GM13977 (cell line): ENCODE measurements around the gene KLHDC10.
"Not testable (repeated sequence)": the region's sequence is repeated elsewhere in the genome, so short reads cannot be mapped to it uniquely, and the experiment has no call there.

Experiments used
- DNase-seq: peaks from one replicate; pipeline ENCODE4 v3.0.0; 2012; ENCODE audit warnings: low spot score
- CTCF ChIP-seq: IDR thresholded peaks from 2 replicates; pipeline ENCODE4 v1.5.1; 2012; ENCODE audit warnings: mild to moderate bottlenecking, control low read depth; ENCODE audit not compliant: insufficient read depth; ENCODE audit errors: extremely low read depth, missing control alignments
- in situ Hi-C: fragments of 300-500 bp; cut with MboI; formaldehyde crosslinking; loops from one replicate; pipeline ENCODE4 v1.12.0; 2022; ENCODE audit warnings: low sequenced_read_pairs, low pct_unique_long_range_greater_than_20kb, mixed read lengths, inconsistent platforms; ENCODE audit not compliant: unreplicated experiment

Gene KLHDC10

GRCh38 chr7:130037703-130038102 lies 32.6 kb upstream of the KLHDC10 start:
- in situ Hi-C loops, result no loop called here

GRCh38 chr7:130040576-130040975 lies 29.8 kb upstream of the KLHDC10 start:
- no peak for DNase-seq
- TF ChIP-seq CTCF, result no peak
- in situ Hi-C loops, result no loop called here

More at GRCh38 chr7:130037703-130038102, 32.6 kb upstream of the KLHDC10 start:
- TF ChIP-seq CTCF, result peak; percentile 26
- no peak for DNase-seq

GRCh38 chr7:130047831-130048230 lies 22.5 kb upstream of the KLHDC10 start:
- no peak for TF ChIP-seq CTCF
- no peak for DNase-seq
- in situ Hi-C loops, result no loop called here

GRCh38 chr7:130048906-130049305 lies 21.4 kb upstream of the KLHDC10 start:
- no peak for TF ChIP-seq CTCF
- no peak for DNase-seq
- in situ Hi-C loops, result no loop called here

- in situ Hi-C loops, result loop anchor here (25.0 kb wide), 1 partner anchor 785 kb away; no protein-coding TSS in a partner anchor
- DNase-seq, result not testable (repeated sequence)
These were observed 18.1 kb upstream of the KLHDC10 start for GRCh38 chr7:130052250-130052649.

- not testable (repeated sequence) for DNase-seq
- in situ Hi-C loops, result loop anchor here (25.0 kb wide), 1 partner anchor 782 kb away; no protein-coding TSS in a partner anchor
These were observed 15.1 kb upstream of the KLHDC10 start for GRCh38 chr7:130055198-130055597.

GRCh38 chr7:130062246-130062645 lies 8.1 kb upstream of the KLHDC10 start:
- TF ChIP-seq CTCF, result no peak
- in situ Hi-C loops, result loop anchor here (10.0 to 25.0 kb wide), 2 partner anchors 693 to 775 kb away; no protein-coding TSS in a partner anchor
- DNase-seq, result no peak

- peak; percentile 77 for TF ChIP-seq CTCF
- in situ Hi-C loops, result loop anchor here (10.0 to 25.0 kb wide), 2 partner anchors 692 to 774 kb away; no protein-coding TSS in a partner anchor
- no peak for DNase-seq
These were observed 7.3 kb upstream of the KLHDC10 start for GRCh38 chr7:130063036-130063435.

- not testable (repeated sequence) for DNase-seq
These were observed 5.8 kb upstream of the KLHDC10 start for GRCh38 chr7:130064580-130064926.

More at GRCh38 chr7:130064580-130064926, 5.8 kb upstream of the KLHDC10 start:
- in situ Hi-C loops, result loop anchor here (10.0 to 25.0 kb wide), 2 partner anchors 690 to 773 kb away; no protein-coding TSS in a partner anchor
